ENCODE measurements around the gene KPNB1. TPM values are rescaled to one million over a fixed set of nuclear protein-coding genes. Genes with fewer than 3 reads are reported as not detected.

Gene KPNB1
- total RNA-seq, 1 experiment from 2014 or later = 742 TPM

DNA sequence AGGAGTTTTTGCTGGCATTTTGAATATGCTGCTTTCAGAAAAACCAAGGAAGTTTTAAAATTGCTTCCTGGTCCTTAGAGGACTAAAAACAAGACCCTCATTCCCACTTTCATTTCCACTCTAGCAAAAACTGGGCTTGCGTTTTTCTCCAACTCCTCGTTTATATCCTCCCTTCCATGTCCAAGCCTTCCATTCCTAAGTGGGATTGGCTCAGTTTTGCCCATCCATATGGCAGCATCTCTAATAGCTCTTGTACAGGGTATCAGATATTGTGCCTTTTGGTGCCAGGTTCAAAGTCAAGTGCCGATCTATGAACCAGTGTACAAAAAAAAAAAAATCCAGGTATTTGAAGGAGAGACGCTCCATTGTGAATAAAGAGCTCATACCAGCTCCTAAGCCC lies 34.3 kb downstream of the KPNB1 start:
- Histone ChIP-seq H2BK120ac (ENCODE audit: low read depth, low read length, poor library complexity, severe bottlenecking) (no peak overlapping the region), H4K91ac (ENCODE audit: insufficient read length, low read depth, low read length) (no peak overlapping the region), H3T11ph (ENCODE audit: low read length) (no peak overlapping the region), H3K27me3 (ENCODE audit: insufficient read depth, low read length) (no peaks in the 10 kb centered on the region), H2BK15ac (ENCODE audit: low read depth, low read length) (no peak overlapping the region), H3K79me2 (ENCODE audit: insufficient read depth, low read length) (no peaks in the 10 kb centered on the region), H3K4me1 (ENCODE audit: insufficient read depth, low read length) (peaks cover 5% of the 10 kb centered on the region; the same call in 1 of the 2 replicates), H3K9me3 (ENCODE audit: control insufficient read depth, low read depth, low read length) (no peaks in the 10 kb centered on the region), H3K56ac (ENCODE audit: insufficient read length, low read depth, low read length) (no peak overlapping the region), H3K23ac (ENCODE audit: insufficient read length, low read depth, low read length) (no peak overlapping the region), H3K18ac (ENCODE audit: insufficient read length, low read depth, low read length) (no peak overlapping the region), H2AK5ac (ENCODE audit: insufficient read length, low read length) (no peak overlapping the region), H4K5ac (ENCODE audit: insufficient read length, low read depth, low read length) (no peak overlapping the region), H3K4me2 (ENCODE audit: insufficient read depth, insufficient read length, low read length) (no peak overlapping the region), H2AFZ (ENCODE audit: low read length) (no peak overlapping the region), H3K27ac (ENCODE audit: insufficient read length, low read depth, low read length) (no peak overlapping the region), H2BK5ac (ENCODE audit: insufficient read length, low read length) (no peak overlapping the region), H3K79me1 (ENCODE audit: insufficient read depth, low read depth, low read length, poor library complexity, severe bottlenecking) (no peaks in the 10 kb centered on the region), H4K20me1 (ENCODE audit: control insufficient read depth, insufficient read depth, insufficient read length) (no peaks in the 10 kb centered on the region), H3K9ac (ENCODE audit: extremely low read depth, insufficient read length, low read length) (no peak overlapping the region), H2BK20ac (ENCODE audit: low read depth, low read length, poor library complexity, severe bottlenecking) (no peak overlapping the region), H3K23me2 (ENCODE audit: insufficient read length, low read depth, low read length, poor library complexity, severe bottlenecking) (no peaks in the 10 kb centered on the region), H3K4ac (ENCODE audit: low read depth, low read length) (no peak overlapping the region), H4K8ac (replicated peaks; ENCODE audit: insufficient read length, low read depth, low read length) (no peak overlapping the region), H3K14ac (ENCODE audit: insufficient read depth, low read length) (no peak overlapping the region), H2BK12ac (ENCODE audit: insufficient read length, low read depth, low read length) (no peak overlapping the region)
- WGBS (ENCODE audit: extremely low coverage, insufficient read length, low lambda C conversion rate) = no CpG with 5 or more reads among the region's 4 CpGs
- Mint-ChIP-seq H3K27ac (peak overlapping the region in 1 of 3 experiments; percentile 76; a peak in 2 of 7 replicates), H3K4me3 (no peak overlapping the region), H3K4me1 (peaks cover 25 to 26% of the 10 kb centered on the region in 2 experiments), H3K27me3 (ENCODE audit: low read depth) (no peaks in the 10 kb centered on the region), H3K36me3 (ENCODE audit: insufficient read depth in 1 of 3, low read depth in 3 of 3) (peaks cover 34 to 65% (median 56%) of the 10 kb centered on the region in 3 experiments; a peak in 6 of 7 replicates), H3K9me3 (no peaks in the 10 kb centered on the region; a peak in 1 of 5 replicates)
- TF ChIP-seq, protein P1, sequence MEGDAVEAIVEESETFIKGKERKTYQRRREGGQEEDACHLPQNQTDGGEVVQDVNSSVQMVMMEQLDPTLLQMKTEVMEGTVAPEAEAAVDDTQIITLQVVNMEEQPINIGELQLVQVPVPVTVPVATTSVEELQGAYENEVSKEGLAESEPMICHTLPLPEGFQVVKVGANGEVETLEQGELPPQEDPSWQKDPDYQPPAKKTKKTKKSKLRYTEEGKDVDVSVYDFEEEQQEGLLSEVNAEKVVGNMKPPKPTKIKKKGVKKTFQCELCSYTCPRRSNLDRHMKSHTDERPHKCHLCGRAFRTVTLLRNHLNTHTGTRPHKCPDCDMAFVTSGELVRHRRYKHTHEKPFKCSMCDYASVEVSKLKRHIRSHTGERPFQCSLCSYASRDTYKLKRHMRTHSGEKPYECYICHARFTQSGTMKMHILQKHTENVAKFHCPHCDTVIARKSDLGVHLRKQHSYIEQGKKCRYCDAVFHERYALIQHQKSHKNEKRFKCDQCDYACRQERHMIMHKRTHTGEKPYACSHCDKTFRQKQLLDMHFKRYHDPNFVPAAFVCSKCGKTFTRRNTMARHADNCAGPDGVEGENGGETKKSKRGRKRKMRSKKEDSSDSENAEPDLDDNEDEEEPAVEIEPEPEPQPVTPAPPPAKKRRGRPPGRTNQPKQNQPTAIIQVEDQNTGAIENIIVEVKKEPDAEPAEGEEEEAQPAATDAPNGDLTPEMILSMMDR (conservative IDR thresholded peaks at IDR 0.05) = no peak
- DNase-seq = no peak
